ENCODE results near the gene TET3.
"Not testable (repeated sequence)": the region's sequence is repeated elsewhere in the genome, so short reads cannot be mapped to it uniquely, and the experiment has no call there.

The TET3 gene

GRCh38 chr2:73984203-73984921, at the start of gene TET3:
Gene TET3, plus strand, starts transcription at chr2:73984910. Its CDS starts 1,494 bp downstream, at chr2:73986404.
- no peak for FAIRE-seq

- FAIRE-seq, result no peak
These were observed 49.1 kb upstream of the TET3 start for GRCh38 chr2:73935641-73936040.

- FAIRE-seq, result no peak
These were observed 47.4 kb upstream of the TET3 start for GRCh38 chr2:73937103-73937885.

GRCh38 chr2:73937899-73938298, 46.8 kb upstream of the TET3 start:
- no peak for FAIRE-seq

GRCh38 chr2:73938718-73939352, 45.9 kb upstream of the TET3 start:
- no peak for FAIRE-seq

- no peak for FAIRE-seq
These were observed 45.3 kb upstream of the TET3 start for GRCh38 chr2:73939419-73939818.

GRCh38 chr2:73940066-73940465, 44.6 kb upstream of the TET3 start:
- FAIRE-seq, result not testable (repeated sequence)

- no peak for FAIRE-seq
These were observed 42.0 kb upstream of the TET3 start for GRCh38 chr2:73942664-73943063.

- no peak for FAIRE-seq
These were observed 40.0 kb upstream of the TET3 start for GRCh38 chr2:73944714-73945113.

- no peak for FAIRE-seq
These were observed 38.5 kb upstream of the TET3 start for GRCh38 chr2:73946215-73946614.

GRCh38 chr2:73946666-73947065, 38.0 kb upstream of the TET3 start:
- no peak for FAIRE-seq

- no peak for FAIRE-seq
These were observed 37.2 kb upstream of the TET3 start for GRCh38 chr2:73947412-73948018.

- no peak for FAIRE-seq
These were observed 34.9 kb upstream of the TET3 start for GRCh38 chr2:73949802-73950201.

- FAIRE-seq, result no peak
These were observed 31.9 kb upstream of the TET3 start for GRCh38 chr2:73952499-73953446.

GRCh38 chr2:73956218-73956865, 28.4 kb upstream of the TET3 start:
- FAIRE-seq, result no peak

GRCh38 chr2:73961274-73961673, 23.4 kb upstream of the TET3 start:
- FAIRE-seq, result no peak

- FAIRE-seq, result no peak
These were observed 22.7 kb upstream of the TET3 start for GRCh38 chr2:73961823-73962615.

GRCh38 chr2:73962798-73963197, 21.9 kb upstream of the TET3 start:
- no peak for FAIRE-seq

- no peak for FAIRE-seq
These were observed 21.2 kb upstream of the TET3 start for GRCh38 chr2:73963385-73964120.

- no peak for FAIRE-seq
These were observed 20.5 kb upstream of the TET3 start for GRCh38 chr2:73964223-73964622.
